Caco-2 (cell line): Measurements from ENCODE around the gene LMTK3. TPM values are rescaled to one million over a fixed set of nuclear protein-coding genes. Genes with fewer than 3 reads are reported as not detected.
A peak's percentile ranks its signal among the peaks of the same experiment; 100 is the strongest.

Source experiments
- BruUV-seq: library from RNA; stranded (reverse); fragments of 400-500 nt; replicated peaks from 2 replicates; lab custom pipeline; 2021; lab: Mats Ljungman, UMichigan
- CTCF ChIA-PET: fragments of 300-600 bp; sonication (Branson Sonifier 250); formaldehyde crosslinking; loops from one replicate; lab custom pipeline; 2022; ENCODE audit warnings: antibody characterized with exemption; lab: Charles Lee
- POLR2A ChIA-PET: fragments of 300-600 bp; sonication (Branson Sonifier 250); formaldehyde crosslinking; loops from one replicate; lab custom pipeline; 2022; ENCODE audit warnings: antibody characterized with exemption; lab: Charles Lee
- DNase-seq, 2 experiments: peaks; one replicate each; pipeline versions ENCODE4 v3.0.0 to v3.0.0-alpha.2; 2020 to 2022
- H3K27me3 ChIP-seq: replicated peaks from 2 replicates; pipeline ENCODE4 v1.6.0; 2011; ENCODE audit warnings: low read length; ENCODE audit not compliant: control insufficient read depth, insufficient read depth
- H3K36me3 ChIP-seq: 2 replicates; pipeline ENCODE4 v1.5.1; 2011; ENCODE audit warnings: low read length; ENCODE audit not compliant: control insufficient read depth, insufficient read depth
- H3K4me1 ChIP-seq: fragments of 250-450 bp; sonication (Bioruptor Pico); 2 replicates; pipeline ENCODE4 v1.5.1; 2020; ENCODE audit warnings: mild to moderate bottlenecking
- H3K4me3 ChIP-seq: 2 replicates; pipeline ENCODE4 v1.5.1; 2011; ENCODE audit warnings: low read depth, mild to moderate bottlenecking, control low read depth, low read length
- H3K9me3 ChIP-seq: fragments of 250-450 bp; sonication (Bioruptor Pico); 2 replicates; pipeline ENCODE4 v1.5.1; 2020; ENCODE audit warnings: mild to moderate bottlenecking, moderate library complexity
- H3K27ac Mint-ChIP-seq: one replicate; pipeline ENCODE4 v1.8.0; 2022; ENCODE audit warnings: mixed read lengths; ENCODE audit not compliant: unreplicated experiment
- H3K27me3 Mint-ChIP-seq: one replicate; pipeline ENCODE4 v1.8.0; 2022; ENCODE audit warnings: mixed read lengths; ENCODE audit not compliant: insufficient read depth, unreplicated experiment
- H3K36me3 Mint-ChIP-seq: one replicate; pipeline ENCODE4 v1.8.0; 2022; ENCODE audit warnings: mild to moderate bottlenecking, mixed read lengths; ENCODE audit not compliant: insufficient read depth, unreplicated experiment
- H3K4me1 Mint-ChIP-seq: one replicate; pipeline ENCODE4 v1.8.0; 2022; ENCODE audit warnings: low read depth, mixed read lengths; ENCODE audit not compliant: unreplicated experiment
- H3K4me3 Mint-ChIP-seq: one replicate; pipeline ENCODE4 v1.8.0; 2022; ENCODE audit warnings: mild to moderate bottlenecking, moderate library complexity, mixed read lengths; ENCODE audit not compliant: unreplicated experiment
- H3K9me3 Mint-ChIP-seq: one replicate; pipeline ENCODE4 v1.8.0; 2022; ENCODE audit warnings: mixed read lengths; ENCODE audit not compliant: unreplicated experiment
- CTCF ChIP-seq, 2 experiments: fragments of 200-600 bp in 1 of 2; IDR thresholded peaks; 1 replicate in 1 of 2; 2 replicates in 1 of 2; pipeline versions ENCODE4 v1.5.1 to v1.8.0; 2011 to 2022; ENCODE audit warnings: antibody characterized with exemption in 1 of 2, control low read depth in 1 of 2, inconsistent platforms in 1 of 2, low read depth in 1 of 2, low read length in 1 of 2, mild to moderate bottlenecking in 1 of 2, moderate library complexity in 1 of 2; ENCODE audit not compliant: insufficient read depth in 1 of 2, severe bottlenecking in 1 of 2, unreplicated experiment in 1 of 2
- intact Hi-C: fragments of 100-400 bp; cut with micrococcal nuclease; formaldehyde crosslinking; loops from one replicate; pipeline ENCODE4 v1.10.0; 2022; ENCODE audit not compliant: unreplicated experiment
- total RNA-seq: library from RNA; stranded (reverse); gene quantifications from 2 replicates; pipeline ENCODE4 v1.2.3, GENCODE V29; 2022

The LMTK3 gene
- total RNA-seq, 1 experiment from 2014 or later = 22.6 TPM

- Histone ChIP-seq H3K4me1 (peaks cover 13% of the 10 kb centered on the region), H3K9me3 (no peaks in the 10 kb centered on the region), H3K27me3 (no peaks in the 10 kb centered on the region), H3K4me3 (peak overlapping the region; percentile 16; the same call in 1 of the 2 replicates), H3K36me3 (no peaks in the 10 kb centered on the region)
- no peaks in the 10 kb centered on the region for H3K9me3 Mint-ChIP-seq
- H3K4me3 Mint-ChIP-seq = no peak overlapping the region
- TF ChIP-seq CTCF (IDR thresholded peaks at IDR 0.05; ENCODE audit: insufficient read depth in 1 of 2, low read depth in 1 of 2, low read length in 1 of 2, severe bottlenecking in 1 of 2, unreplicated experiment in 1 of 2) = no peak
- no TSS peak for BruUV-seq
- POLR2A ChIA-PET = interaction anchor here (0.5 to 1.0 kb wide), 4 partner anchors 21 to 53 kb away, joined by 4 read pairs; no protein-coding TSS in a partner anchor
- H3K27ac Mint-ChIP-seq = peak overlapping the region; percentile 60
- CTCF ChIA-PET = interaction anchor here (1.2 kb wide), 1 partner anchor 70 kb away, joined by 9 read pairs; no protein-coding TSS in a partner anchor
- no peaks in the 10 kb centered on the region for H3K27me3 Mint-ChIP-seq
- peaks cover 11% of the 10 kb centered on the region for H3K36me3 Mint-ChIP-seq
- peaks cover 38% of the 10 kb centered on the region for H3K4me1 Mint-ChIP-seq
- intact Hi-C loops = loop anchor here (1.0 kb wide), 1 partner anchor 44 kb away; no protein-coding TSS in a partner anchor
- no peak for DNase-seq
Observed at GRCh38 chr19:48514123-48514458, 2.5 kb upstream of the LMTK3 start.

GRCh38 chr19:48513289-48514122, 1.9 kb upstream of the LMTK3 start:
- peak; percentile 85 to 87 for DNase-seq
- TF ChIP-seq CTCF (IDR thresholded peaks at IDR 0.05; ENCODE audit: insufficient read depth in 1 of 2, low read depth in 1 of 2, low read length in 1 of 2, severe bottlenecking in 1 of 2, unreplicated experiment in 1 of 2) = no peak
- Histone ChIP-seq H3K4me1 (peaks cover 18% of the 10 kb centered on the region), H3K9me3 (no peaks in the 10 kb centered on the region), H3K36me3 (no peaks in the 10 kb centered on the region), H3K4me3 (peak overlapping the region; percentile 83), H3K27me3 (no peaks in the 10 kb centered on the region)
- no peaks in the 10 kb centered on the region for H3K27me3 Mint-ChIP-seq
- peaks cover 11% of the 10 kb centered on the region for H3K36me3 Mint-ChIP-seq
- ChIA-PET POLR2A (interaction anchor here (0.8 to 1.0 kb wide), 3 partner anchors 20 to 45 kb away, joined by 4 read pairs; no protein-coding TSS in a partner anchor), CTCF (interaction anchor here (0.6 to 1.2 kb wide), 2 partner anchors 11 to 71 kb away, joined by 3 to 9 read pairs; no protein-coding TSS in a partner anchor)
- BruUV-seq = no TSS peak
- H3K9me3 Mint-ChIP-seq = no peaks in the 10 kb centered on the region
- H3K4me1 Mint-ChIP-seq = peaks cover 35% of the 10 kb centered on the region
- peak overlapping the region; percentile 60 for H3K27ac Mint-ChIP-seq
- no peak overlapping the region for H3K4me3 Mint-ChIP-seq
- intact Hi-C loops = loop anchor here (1.0 to 2.0 kb wide), 2 partner anchors 41 to 45 kb away; no protein-coding TSS in a partner anchor

- TF ChIP-seq CTCF (IDR thresholded peaks at IDR 0.05; ENCODE audit: insufficient read depth in 1 of 2, low read depth in 1 of 2, low read length in 1 of 2, severe bottlenecking in 1 of 2, unreplicated experiment in 1 of 2) = no peak
- no peaks in the 10 kb centered on the region for H3K9me3 Mint-ChIP-seq
- no peak overlapping the region for H3K27ac Mint-ChIP-seq
- peaks cover 11% of the 10 kb centered on the region for H3K36me3 Mint-ChIP-seq
- CTCF ChIA-PET = no interaction called here
- H3K36me3 ChIP-seq = no peaks in the 10 kb centered on the region
- peaks cover 19% of the 10 kb centered on the region for H3K4me1 ChIP-seq
- no peak overlapping the region for H3K4me3 Mint-ChIP-seq
- BruUV-seq = TSS peak; percentile 57
- no peak for DNase-seq
- H3K9me3 ChIP-seq = no peaks in the 10 kb centered on the region
- peaks cover 28% of the 10 kb centered on the region for H3K4me1 Mint-ChIP-seq
- intact Hi-C loops = loop anchor here (2.0 kb wide), 1 partner anchor 42 kb away; no protein-coding TSS in a partner anchor
- no peaks in the 10 kb centered on the region for H3K27me3 Mint-ChIP-seq
- no peaks in the 10 kb centered on the region for H3K27me3 ChIP-seq
- POLR2A ChIA-PET = interaction anchor here (0.5 kb wide), 1 partner anchor 343 kb away, joined by 6 read pairs; no protein-coding TSS in a partner anchor
- peak overlapping the region; percentile 83 for H3K4me3 ChIP-seq
Observed at GRCh38 chr19:48512504-48513288, 1.1 kb upstream of the LMTK3 start.
